Measurements from ENCODE around the gene PIK3R1.

PIK3R1 gene

GRCh38 chr5:68273717-68274409 lies 58.3 kb downstream of the PIK3R1 start:
- H3K9ac ChIP-seq (ENCODE audit: low read length), result no peak overlapping the region
- H3K36me3 ChIP-seq (replicated peaks; ENCODE audit: low read depth, low read length), result no peaks in the 10 kb centered on the region
- no peak overlapping the region for H3K27ac ChIP-seq (ENCODE audit: low read length)
- no peaks in the 10 kb centered on the region for H3K79me2 ChIP-seq (ENCODE audit: low read length)
- no peak overlapping the region for H3K4me2 ChIP-seq (ENCODE audit: low read length)
- H3K4me1 ChIP-seq (ENCODE audit: low read length), result peaks cover 16% of the 10 kb centered on the region
- H3K4me3 ChIP-seq (ENCODE audit: low read length), result no peak overlapping the region
- TF ChIP-seq EZH2phosphoT487 (IDR thresholded peaks at IDR 0.05; ENCODE audit: low read depth) (no peak), CTCF (IDR thresholded peaks at IDR 0.05; ENCODE audit: low read depth, low read length) (no peak)
- no peaks in the 10 kb centered on the region for H3K27me3 ChIP-seq (ENCODE audit: low read depth, low read length)
- no peaks in the 10 kb centered on the region for H3K9me3 ChIP-seq (ENCODE audit: insufficient read depth, low read length)
- no peak overlapping the region for H2AFZ ChIP-seq (ENCODE audit: low read depth, low read length)
- no peaks in the 10 kb centered on the region for H4K20me1 ChIP-seq (ENCODE audit: insufficient read depth, low read length)

GRCh38 chr5:68274847-68275651 lies 59.5 kb downstream of the PIK3R1 start:
- peak overlapping the region; percentile 38 for H3K4me2 ChIP-seq (ENCODE audit: low read length)
- H3K27me3 ChIP-seq (ENCODE audit: low read depth, low read length), result no peaks in the 10 kb centered on the region
- no peak for TF ChIP-seq CTCF (IDR thresholded peaks at IDR 0.05; ENCODE audit: low read depth, low read length)
- no peak for TF ChIP-seq EZH2phosphoT487 (IDR thresholded peaks at IDR 0.05; ENCODE audit: low read depth)
- H3K9ac ChIP-seq (ENCODE audit: low read length), result no peak overlapping the region
- no peaks in the 10 kb centered on the region for H4K20me1 ChIP-seq (ENCODE audit: insufficient read depth, low read length)
- H3K27ac ChIP-seq (ENCODE audit: low read length), result no peak overlapping the region
- H3K79me2 ChIP-seq (ENCODE audit: low read length), result no peaks in the 10 kb centered on the region
- no peak overlapping the region for H2AFZ ChIP-seq (ENCODE audit: low read depth, low read length)
- no peaks in the 10 kb centered on the region for H3K9me3 ChIP-seq (ENCODE audit: insufficient read depth, low read length)
- H3K4me1 ChIP-seq (ENCODE audit: low read length), result peaks cover 16% of the 10 kb centered on the region
- peaks cover under 1% of the 10 kb centered on the region for H3K36me3 ChIP-seq (replicated peaks; ENCODE audit: low read depth, low read length)
- H3K4me3 ChIP-seq (ENCODE audit: low read length), result no peak overlapping the region

- H3K4me3 ChIP-seq (ENCODE audit: low read length), result no peak overlapping the region
- H2AFZ ChIP-seq (ENCODE audit: low read depth, low read length), result no peak overlapping the region
- H3K36me3 ChIP-seq (replicated peaks; ENCODE audit: low read depth, low read length), result peaks cover 4% of the 10 kb centered on the region
- no peaks in the 10 kb centered on the region for H3K9me3 ChIP-seq (ENCODE audit: insufficient read depth, low read length)
- no peak overlapping the region for H3K9ac ChIP-seq (ENCODE audit: low read length)
- no peaks in the 10 kb centered on the region for H3K27me3 ChIP-seq (ENCODE audit: low read depth, low read length)
- peaks cover 16% of the 10 kb centered on the region for H3K4me1 ChIP-seq (ENCODE audit: low read length)
- TF ChIP-seq EZH2phosphoT487 (IDR thresholded peaks at IDR 0.05; ENCODE audit: low read depth) (no peak), CTCF (IDR thresholded peaks at IDR 0.05; ENCODE audit: low read depth, low read length) (no peak)
- H3K27ac ChIP-seq (ENCODE audit: low read length), result no peak overlapping the region
- H3K4me2 ChIP-seq (ENCODE audit: low read length), result no peak overlapping the region
- H4K20me1 ChIP-seq (ENCODE audit: insufficient read depth, low read length), result no peaks in the 10 kb centered on the region
- H3K79me2 ChIP-seq (ENCODE audit: low read length), result no peaks in the 10 kb centered on the region
Observed at GRCh38 chr5:68276740-68277139, 61.2 kb downstream of the PIK3R1 start.

GRCh38 chr5:68277431-68277830 lies 61.9 kb downstream of the PIK3R1 start:
- H3K9ac ChIP-seq (ENCODE audit: low read length), result no peak overlapping the region
- no peak overlapping the region for H3K27ac ChIP-seq (ENCODE audit: low read length)
- no peaks in the 10 kb centered on the region for H3K27me3 ChIP-seq (ENCODE audit: low read depth, low read length)
- TF ChIP-seq CTCF (IDR thresholded peaks at IDR 0.05; ENCODE audit: low read depth, low read length) (no peak), EZH2phosphoT487 (IDR thresholded peaks at IDR 0.05; ENCODE audit: low read depth) (no peak)
- no peaks in the 10 kb centered on the region for H3K9me3 ChIP-seq (ENCODE audit: insufficient read depth, low read length)
- no peak overlapping the region for H2AFZ ChIP-seq (ENCODE audit: low read depth, low read length)
- H3K4me3 ChIP-seq (ENCODE audit: low read length), result no peak overlapping the region
- no peak overlapping the region for H3K4me2 ChIP-seq (ENCODE audit: low read length)
- no peaks in the 10 kb centered on the region for H3K79me2 ChIP-seq (ENCODE audit: low read length)
- H3K36me3 ChIP-seq (replicated peaks; ENCODE audit: low read depth, low read length), result peaks cover 4% of the 10 kb centered on the region
- peaks cover 16% of the 10 kb centered on the region for H3K4me1 ChIP-seq (ENCODE audit: low read length)
- H4K20me1 ChIP-seq (ENCODE audit: insufficient read depth, low read length), result no peaks in the 10 kb centered on the region
